HuH-7.5 (cell line): Measurements from ENCODE around the gene GLCE.
A peak's percentile ranks its signal among the peaks of the same experiment; 100 is the strongest.
"Not testable (repeated sequence)": the region's sequence is repeated elsewhere in the genome, so short reads cannot be mapped to it uniquely, and the experiment has no call there.

Experiments used
- DNase-seq: peaks from one replicate; pipeline ENCODE4 v3.0.0; 2011; ENCODE audit warnings: low spot score

GLCE gene

GRCh38 chr15:69275074-69275670 is 114.7 kb downstream of the GLCE start:
- no peak for DNase-seq

- DNase-seq = no peak
Measured at GRCh38 chr15:69275933-69276560, 115.6 kb downstream of the GLCE start.

- no peak for DNase-seq
Measured at GRCh38 chr15:69277316-69277715, 116.9 kb downstream of the GLCE start.

- no peak for DNase-seq
Measured at GRCh38 chr15:69279636-69280035, 119.2 kb downstream of the GLCE start.

GRCh38 chr15:69280783-69281182 is 120.3 kb downstream of the GLCE start:
- no peak for DNase-seq

GRCh38 chr15:69282104-69282743 is 121.8 kb downstream of the GLCE start:
- no peak for DNase-seq

- DNase-seq = no peak
Measured at GRCh38 chr15:69285834-69286233, 125.4 kb downstream of the GLCE start.

GRCh38 chr15:69288011-69288410 is 127.6 kb downstream of the GLCE start:
- DNase-seq = no peak

GRCh38 chr15:69288531-69289341 is 128.3 kb downstream of the GLCE start:
- DNase-seq = no peak

GRCh38 chr15:69289342-69290146 is 129.1 kb downstream of the GLCE start:
- DNase-seq = no peak

- no peak for DNase-seq
Measured at GRCh38 chr15:69290346-69291164, 130.1 kb downstream of the GLCE start.

GRCh38 chr15:69291651-69292050 is 131.2 kb downstream of the GLCE start:
- DNase-seq = not testable (repeated sequence)

- no peak for DNase-seq
Measured at GRCh38 chr15:69292826-69293420, 132.5 kb downstream of the GLCE start.

GRCh38 chr15:69293741-69294615 is 133.5 kb downstream of the GLCE start:
- DNase-seq = no peak

GRCh38 chr15:69296606-69297005 is 136.2 kb downstream of the GLCE start:
- DNase-seq = no peak

GRCh38 chr15:69297642-69298353 is 137.4 kb downstream of the GLCE start:
- no peak for DNase-seq

- no peak for DNase-seq
Measured at GRCh38 chr15:69298354-69298696, 137.9 kb downstream of the GLCE start.

- peak; percentile 85 for DNase-seq
Measured at GRCh38 chr15:69298697-69299441, 138.4 kb downstream of the GLCE start, which contains the start of gene PAQR5. Gene PAQR5 (plus strand): TSS chr15:69298912. CDS start chr15:69360081, 61,169 bp downstream.
